GM12891 (cell line): ENCODE measurements around the gene ZSCAN25.
A peak's percentile ranks its signal among the peaks of the same experiment; 100 is the strongest.

Experiments
- DNase-seq: peaks from one replicate; pipeline ENCODE4 v3.0.0; 2011; ENCODE audit warnings: low spot score; ENCODE audit not compliant: insufficient read length
- FAIRE-seq: peaks from 2 replicates; lab custom pipeline; 2011; peaks lifted over from hg19 to GRCh38; lab: Jason Lieb, UNC
- PAX5 ChIP-seq: IDR thresholded peaks from 2 replicates; pipeline ENCODE4 v1.6.1; 2011; ENCODE audit warnings: low read length, moderate library complexity, mild to moderate bottlenecking; ENCODE audit not compliant: insufficient read depth, severe bottlenecking
- POLR2A ChIP-seq: IDR thresholded peaks from 2 replicates; pipeline ENCODE4 v1.6.1; 2011; ENCODE audit warnings: low read depth, low read length, control low read depth
- POLR2AphosphoS5 ChIP-seq: IDR thresholded peaks from 2 replicates; pipeline ENCODE4 v1.6.1; 2011; ENCODE audit warnings: low read depth, low read length, control low read depth
- POU2F2 ChIP-seq: IDR thresholded peaks from 2 replicates; pipeline ENCODE4 v1.6.1; 2011; ENCODE audit warnings: low read depth, mild to moderate bottlenecking, control low read depth, low read length, moderate library complexity
- SPI1 ChIP-seq: IDR thresholded peaks from 2 replicates; pipeline ENCODE4 v1.6.1; 2011; ENCODE audit warnings: low read depth, low read length, control low read depth
- TAF1 ChIP-seq: IDR thresholded peaks from 2 replicates; pipeline ENCODE4 v1.6.1; 2011; ENCODE audit warnings: low read depth, low read length, control low read depth

ZSCAN25 gene

GRCh38 chr7:99594948-99595745 lies 21.6 kb upstream of the ZSCAN25 start:
- FAIRE-seq, result peak; percentile 55
- no peak for DNase-seq
- no peak for TF ChIP-seq PAX5
- TF ChIP-seq POLR2AphosphoS5, result no peak
- TF ChIP-seq TAF1, result no peak
- TF ChIP-seq POU2F2, result no peak
- TF ChIP-seq POLR2A, result no peak
- TF ChIP-seq SPI1, result no peak

GRCh38 chr7:99596408-99596955 lies 20.3 kb upstream of the ZSCAN25 start:
- DNase-seq (no peak), FAIRE-seq (no peak)
- TF ChIP-seq POU2F2, result no peak

GRCh38 chr7:99597762-99598501 lies 18.8 kb upstream of the ZSCAN25 start, which contains the start of gene TMEM225B:
TMEM225B (plus strand) TSS chr7:99598267; CDS start chr7:99604389, 6,122 bp downstream.
- no peak for TF ChIP-seq POLR2AphosphoS5
- no peak for TF ChIP-seq POLR2A
- no peak for TF ChIP-seq SPI1
- TF ChIP-seq POU2F2, result no peak
- TF ChIP-seq TAF1, result no peak
- TF ChIP-seq PAX5, result no peak
- FAIRE-seq (no peak), DNase-seq (no peak)

- no peak for DNase-seq
- TF ChIP-seq POLR2AphosphoS5, result no peak
- TF ChIP-seq TAF1, result no peak
- no peak for TF ChIP-seq PAX5
- TF ChIP-seq SPI1, result no peak
- no peak for TF ChIP-seq POU2F2
- no peak for TF ChIP-seq POLR2A
- FAIRE-seq, result no peak
These were observed 16.9 kb upstream of the ZSCAN25 start for GRCh38 chr7:99599836-99600235.

- DNase-seq (no peak), FAIRE-seq (no peak)
- TF ChIP-seq POLR2AphosphoS5 (no peak), TAF1 (no peak), SPI1 (no peak), POLR2A (no peak), POU2F2 (no peak), PAX5 (no peak)
These were observed 15.0 kb upstream of the ZSCAN25 start for GRCh38 chr7:99601656-99602310.

GRCh38 chr7:99605527-99605926 lies 11.2 kb upstream of the ZSCAN25 start:
- TF ChIP-seq POU2F2, result no peak
- no peak for TF ChIP-seq SPI1
- FAIRE-seq (no peak), DNase-seq (no peak)

- FAIRE-seq, result no peak
- TF ChIP-seq PAX5, result no peak
- TF ChIP-seq POU2F2, result no peak
- TF ChIP-seq TAF1, result no peak
- no peak for TF ChIP-seq POLR2A
- TF ChIP-seq POLR2AphosphoS5, result no peak
- TF ChIP-seq SPI1, result no peak
- DNase-seq, result no peak
These were observed 10.2 kb upstream of the ZSCAN25 start for GRCh38 chr7:99606531-99606930.

- no peak for TF ChIP-seq PAX5
- no peak for TF ChIP-seq POLR2A
- no peak for TF ChIP-seq SPI1
- no peak for TF ChIP-seq POLR2AphosphoS5
- no peak for TF ChIP-seq POU2F2
- no peak for TF ChIP-seq TAF1
- no peak for DNase-seq
- FAIRE-seq, result no peak
These were observed 9.2 kb upstream of the ZSCAN25 start for GRCh38 chr7:99607548-99607947.

GRCh38 chr7:99614495-99614894 lies 2.3 kb upstream of the ZSCAN25 start:
- FAIRE-seq (no peak), DNase-seq (no peak)
- TF ChIP-seq PAX5, result no peak
- no peak for TF ChIP-seq SPI1
- TF ChIP-seq TAF1, result no peak
- no peak for TF ChIP-seq POU2F2
